Measurements from ENCODE around the gene MICU1. TPM values are rescaled to one million over a fixed set of nuclear protein-coding genes. Genes with fewer than 3 reads are reported as not detected.

The MICU1 gene
- polyA plus RNA-seq, 1 donor (not counting 4 experiments of a cell fraction or from before 2014, with no cell fraction given), result 19.4 TPM

DNA sequence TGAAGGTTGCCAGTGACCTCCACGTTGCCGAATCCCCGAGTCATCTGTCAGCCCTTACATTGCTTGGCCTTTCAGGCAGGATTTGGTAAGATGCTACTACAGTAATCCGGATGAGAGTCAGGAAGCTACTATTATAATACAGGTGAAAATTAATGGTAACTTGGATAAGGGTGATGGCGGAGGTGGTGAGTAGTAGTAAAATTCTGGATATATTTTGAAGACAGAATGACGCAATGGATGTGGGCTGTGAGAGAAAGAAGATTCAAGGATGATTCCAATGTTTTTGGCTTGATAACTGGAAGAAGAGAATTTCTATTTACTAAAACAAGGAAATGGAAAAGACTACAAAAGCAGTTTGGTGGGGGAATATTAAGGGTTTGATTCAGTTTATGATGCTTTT lies 269.8 kb downstream of the MICU1 start:
- peaks cover 31% of the 10 kb centered on the region for H3K79me2 ChIP-seq (ENCODE audit: control insufficient read depth, insufficient read depth, low read length)
- no peaks in the 10 kb centered on the region for H4K20me1 ChIP-seq (ENCODE audit: control insufficient read depth, extremely low read depth, insufficient read depth, low read length)
- H3K36me3 ChIP-seq (ENCODE audit: control insufficient read depth in 2 of 2, extremely low read depth in 1 of 2, insufficient read depth in 2 of 2, low read length in 2 of 2), result peaks cover 4% of the 10 kb centered on the region in 2 experiments
- no peak for FAIRE-seq
- peaks cover 11% of the 10 kb centered on the region for H3K4me1 ChIP-seq (ENCODE audit: control insufficient read depth, extremely low read depth, insufficient read depth, low read length)
- no peaks in the 10 kb centered on the region for H3K9me1 ChIP-seq (ENCODE audit: control insufficient read depth, extremely low read depth, insufficient read depth, low read length)
- H3K9me3 ChIP-seq (ENCODE audit: control insufficient read depth, low read depth, low read length), result no peaks in the 10 kb centered on the region
- H3K27ac ChIP-seq (ENCODE audit: control insufficient read depth, insufficient read depth, low read length), result no peak overlapping the region
- no peak overlapping the region for H3K9ac ChIP-seq (ENCODE audit: control insufficient read depth, extremely low read depth, insufficient read depth, low read length)
- TF ChIP-seq CTCF (optimal IDR thresholded peaks at IDR 0.05 in 1 of 3, IDR thresholded peaks at IDR 0.05 in 1 of 3, conservative IDR thresholded peaks at IDR 0.05 in 1 of 3; ENCODE audit: extremely low read depth in 1 of 3, insufficient read depth in 2 of 3, low read length in 3 of 3), result no peak
- no peak for TF ChIP-seq EZH2 (IDR thresholded peaks at IDR 0.05; ENCODE audit: low read length)
- no peak overlapping the region for H3K4me3 ChIP-seq (ENCODE audit: control insufficient read depth in 2 of 3, extremely low read depth in 1 of 3, insufficient read depth in 2 of 3, low read depth in 1 of 3, low read length in 3 of 3)
- DNase-seq (ENCODE audit: low read depth, low spot score), result no peak
- H3K27me3 ChIP-seq (ENCODE audit: control insufficient read depth, extremely low read depth, insufficient read depth, low read length), result no peaks in the 10 kb centered on the region
- no peak overlapping the region for H2AFZ ChIP-seq (ENCODE audit: control insufficient read depth, low read length)
- dilution Hi-C loops (cut with MboI; ENCODE audit: extremely low pct_ligation_motif_present, low sequenced_read_pairs), result no loop called here
- H3K4me2 ChIP-seq (ENCODE audit: control insufficient read depth, extremely low read depth, insufficient read depth, low read depth, low read length), result no peak overlapping the region

DNA sequence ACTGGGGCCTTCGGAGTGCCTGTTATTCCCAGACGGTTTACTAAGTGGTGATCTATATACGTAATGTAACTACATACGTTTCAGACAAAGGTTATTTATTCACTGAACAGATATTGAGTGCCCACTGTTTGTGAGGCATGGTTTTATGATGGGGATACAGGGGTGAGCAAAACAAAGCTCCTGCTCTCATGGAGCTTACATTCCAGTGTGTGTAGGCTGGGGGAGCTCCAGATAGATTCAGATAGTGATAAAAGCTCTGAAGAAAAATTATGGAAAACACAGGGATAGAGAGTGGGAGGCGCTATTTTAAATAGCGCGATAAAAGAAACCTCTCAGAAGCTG lies 270.7 kb downstream of the MICU1 start:
- H3K27me3 ChIP-seq (ENCODE audit: control insufficient read depth, extremely low read depth, insufficient read depth, low read length), result no peaks in the 10 kb centered on the region
- peak overlapping the region; percentile 52 to 92 (median 90) for H3K4me3 ChIP-seq (ENCODE audit: control insufficient read depth in 2 of 3, extremely low read depth in 1 of 3, insufficient read depth in 2 of 3, low read depth in 1 of 3, low read length in 3 of 3)
- peak overlapping the region; percentile 99 for H3K9ac ChIP-seq (ENCODE audit: control insufficient read depth, extremely low read depth, insufficient read depth, low read length)
- no peaks in the 10 kb centered on the region for H3K9me1 ChIP-seq (ENCODE audit: control insufficient read depth, extremely low read depth, insufficient read depth, low read length)
- H3K27ac ChIP-seq (ENCODE audit: control insufficient read depth, insufficient read depth, low read length), result peak overlapping the region; percentile 98
- FAIRE-seq (no peak), DNase-seq (ENCODE audit: low read depth, low spot score) (no peak)
- peaks cover 37% of the 10 kb centered on the region for H3K79me2 ChIP-seq (ENCODE audit: control insufficient read depth, insufficient read depth, low read length)
- TF ChIP-seq CTCF (optimal IDR thresholded peaks at IDR 0.05 in 1 of 3, IDR thresholded peaks at IDR 0.05 in 1 of 3, conservative IDR thresholded peaks at IDR 0.05 in 1 of 3; ENCODE audit: extremely low read depth in 1 of 3, insufficient read depth in 2 of 3, low read length in 3 of 3), result no peak
- peaks cover 4 to 7% of the 10 kb centered on the region in 2 experiments for H3K36me3 ChIP-seq (ENCODE audit: control insufficient read depth in 2 of 2, extremely low read depth in 1 of 2, insufficient read depth in 2 of 2, low read length in 2 of 2)
- peak overlapping the region; percentile 72 for H3K4me2 ChIP-seq (ENCODE audit: control insufficient read depth, extremely low read depth, insufficient read depth, low read depth, low read length)
- dilution Hi-C loops (cut with MboI; ENCODE audit: extremely low pct_ligation_motif_present, low sequenced_read_pairs), result no loop called here
- peak overlapping the region; percentile 64 for H2AFZ ChIP-seq (ENCODE audit: control insufficient read depth, low read length)
- no peaks in the 10 kb centered on the region for H4K20me1 ChIP-seq (ENCODE audit: control insufficient read depth, extremely low read depth, insufficient read depth, low read length)
- no peaks in the 10 kb centered on the region for H3K9me3 ChIP-seq (ENCODE audit: control insufficient read depth, low read depth, low read length)
- H3K4me1 ChIP-seq (ENCODE audit: control insufficient read depth, extremely low read depth, insufficient read depth, low read length), result peaks cover 11% of the 10 kb centered on the region

Measured in keratinocyte (primary cell).